ENCODE measurements around the gene PLEKHG1. TPM values are rescaled to one million over a fixed set of nuclear protein-coding genes. Genes with fewer than 3 reads are reported as not detected.

PLEKHG1 gene
- total RNA-seq (2014; rRNA removed; shearing (Covaris generic)): 2.8 and 6.1 TPM in 2 replicates

DNA sequence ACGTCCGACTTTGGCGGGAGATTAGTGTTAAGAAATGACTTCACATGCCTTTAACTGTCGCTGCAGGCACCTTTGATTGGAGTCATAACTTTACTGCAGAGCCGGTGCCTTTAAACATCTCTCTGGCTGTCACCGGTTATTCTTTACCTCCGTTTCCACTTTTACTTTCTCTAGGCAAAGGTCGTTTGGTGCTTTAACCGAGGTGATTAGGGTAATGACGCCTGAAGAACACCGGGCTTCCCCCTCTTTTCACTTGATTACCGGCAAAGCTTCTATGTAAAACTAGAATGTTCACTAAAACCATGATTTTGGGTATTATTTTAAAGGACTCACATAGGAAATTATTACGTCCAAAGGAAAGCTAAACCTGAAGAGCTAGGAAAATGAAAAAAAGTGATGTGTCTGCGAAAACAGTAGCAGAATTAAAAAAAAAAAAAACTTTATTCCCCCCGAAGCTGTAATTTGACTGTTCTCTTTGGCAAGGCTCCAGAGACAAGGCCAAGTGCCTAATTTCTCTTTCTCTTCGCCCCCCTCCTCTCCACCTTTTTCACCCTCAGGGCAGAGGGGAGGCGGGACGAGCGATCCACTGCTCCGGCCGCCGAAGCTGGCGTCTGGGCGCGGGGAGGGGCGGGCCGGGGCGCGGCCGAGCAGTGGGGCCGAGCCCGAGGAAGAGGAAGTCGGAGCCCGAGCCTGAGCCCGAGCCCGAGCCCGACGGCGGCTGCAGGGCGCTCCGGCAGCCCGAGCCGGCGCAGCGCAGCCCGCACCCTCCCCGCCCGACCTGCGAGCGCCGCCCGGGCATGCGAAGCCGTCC, at the start of gene PLEKHG1:
Gene PLEKHG1 (plus strand): TSS at position 687 of the 811 bp plus-strand sequence. CDS start 133,797 bp downstream, outside the sequence.
- DNase-seq (ENCODE audit: low read depth): peak; percentile 88

DNA sequence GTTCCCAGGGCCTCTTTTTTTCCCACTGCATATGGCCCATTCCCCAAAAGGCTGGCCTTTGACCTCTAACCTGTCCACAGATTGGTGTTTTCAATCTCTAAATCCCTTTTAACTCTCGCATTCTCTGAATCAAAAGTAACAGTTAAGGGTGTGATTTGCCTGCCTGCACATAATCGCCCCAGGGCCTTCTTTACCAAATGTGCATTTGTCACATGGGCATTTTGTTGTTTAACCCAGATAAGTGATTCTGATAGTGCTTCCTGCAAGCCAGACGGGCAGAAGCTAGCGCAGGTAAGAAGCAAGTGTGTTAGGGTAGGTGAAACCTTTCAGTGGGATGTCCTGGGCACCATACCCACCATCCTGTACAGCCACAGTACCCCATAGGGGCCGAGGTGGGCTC, 49.4 kb upstream of the PLEKHG1 start:
- no peak for DNase-seq (ENCODE audit: low read depth)

DNA sequence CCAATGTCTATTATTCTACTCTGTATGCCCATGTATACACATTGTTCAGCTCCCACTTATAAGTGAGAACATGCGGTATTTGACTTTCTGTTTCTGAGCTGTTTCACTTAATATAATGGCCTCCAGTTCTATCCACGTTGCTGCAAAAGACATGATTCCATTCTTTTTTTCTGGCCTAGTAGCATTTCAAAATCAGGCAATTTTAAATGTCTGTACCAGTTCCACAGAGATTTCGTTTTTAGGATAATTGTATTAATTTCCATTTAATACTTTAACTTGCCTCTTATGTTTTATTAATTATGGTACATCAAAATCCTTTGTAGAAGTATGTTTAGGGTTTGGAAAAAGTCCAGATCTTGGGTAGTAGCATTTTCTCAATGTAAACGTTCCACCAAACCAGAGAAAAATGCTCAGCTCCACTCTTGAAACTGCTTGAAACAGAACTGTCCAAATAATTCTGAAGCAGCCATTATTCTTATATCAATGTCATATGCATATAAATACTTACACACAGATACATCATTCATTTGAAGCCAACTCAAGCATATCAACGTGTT, 42.6 kb upstream of the PLEKHG1 start:
- no peak for DNase-seq (ENCODE audit: low read depth)

DNA sequence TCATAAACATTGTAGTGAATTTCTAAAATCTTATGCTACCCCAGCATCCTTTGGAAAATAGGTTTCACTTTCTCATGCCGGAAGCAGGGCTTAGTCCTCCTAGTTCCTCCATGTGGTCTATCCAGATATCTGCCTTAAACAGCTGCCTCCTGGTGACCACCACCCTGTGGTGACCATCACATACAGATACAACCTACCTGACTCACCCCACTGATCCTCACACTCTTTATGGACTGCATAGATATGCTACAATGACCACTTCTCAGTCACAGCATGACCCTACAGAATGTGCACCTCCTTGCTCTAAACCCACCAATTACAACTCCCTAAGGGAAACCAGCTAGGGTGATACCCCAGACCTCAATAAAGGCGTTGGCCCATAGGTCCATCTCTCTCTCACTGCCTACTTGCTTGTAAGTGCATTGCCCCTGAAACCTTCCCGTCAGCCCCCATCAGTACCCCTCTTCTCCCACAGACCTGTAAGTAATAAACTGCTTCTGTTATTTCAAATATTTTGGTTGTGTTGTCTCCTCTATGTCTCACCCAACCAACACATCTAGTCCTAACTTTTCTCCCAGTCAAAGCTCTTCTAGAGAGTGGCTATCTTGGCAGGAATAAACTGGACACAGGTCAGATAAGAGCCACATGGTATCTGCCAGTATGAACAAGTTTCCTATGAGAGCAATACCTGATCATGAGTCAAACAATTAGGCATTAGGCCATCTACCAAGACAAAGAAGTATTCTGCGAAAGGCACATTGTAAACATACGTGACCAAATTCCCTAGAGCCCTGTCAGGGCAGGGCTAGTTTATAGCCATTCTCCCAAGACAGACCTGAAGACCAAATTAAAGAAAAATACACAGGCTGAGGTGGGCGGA, 39.4 kb upstream of the PLEKHG1 start:
- no peak for DNase-seq (ENCODE audit: low read depth)

DNA sequence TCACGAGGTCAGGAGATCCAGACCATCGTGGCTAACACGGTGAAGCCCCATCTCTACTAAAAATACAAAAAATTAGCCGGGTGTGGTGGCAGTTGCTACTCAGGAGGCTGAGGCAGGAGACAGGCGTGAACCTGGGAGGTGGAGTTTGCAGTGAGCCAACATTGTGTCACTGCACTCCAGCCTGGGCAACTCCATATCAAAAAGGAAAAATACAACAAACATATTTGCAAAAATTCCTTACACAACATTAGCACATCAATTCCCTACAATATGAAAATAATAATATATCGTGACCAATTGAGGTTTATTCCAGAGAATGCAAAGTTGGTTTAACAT, 38.8 kb upstream of the PLEKHG1 start:
- no peak for DNase-seq (ENCODE audit: low read depth)

DNA sequence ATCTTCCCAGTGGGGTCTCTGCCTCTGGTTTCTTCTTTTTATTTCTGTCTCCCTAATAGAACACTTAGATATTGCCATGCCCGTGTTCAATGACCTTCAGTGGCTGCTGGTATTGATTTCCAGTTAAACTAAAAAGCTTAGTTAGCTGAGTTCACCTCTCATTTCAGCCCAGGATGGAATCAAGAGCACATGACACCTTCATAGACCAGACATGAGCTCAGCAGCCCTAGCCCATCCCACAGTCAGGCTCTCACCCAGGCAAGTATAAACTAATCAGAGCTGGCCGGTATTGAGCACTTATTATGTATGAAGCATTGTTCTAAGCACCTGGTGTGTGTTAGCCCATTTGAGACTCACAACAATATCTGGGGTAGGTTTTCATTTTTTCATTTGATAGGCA, 33.7 kb upstream of the PLEKHG1 start:
- no peak for DNase-seq (ENCODE audit: low read depth)

DNA sequence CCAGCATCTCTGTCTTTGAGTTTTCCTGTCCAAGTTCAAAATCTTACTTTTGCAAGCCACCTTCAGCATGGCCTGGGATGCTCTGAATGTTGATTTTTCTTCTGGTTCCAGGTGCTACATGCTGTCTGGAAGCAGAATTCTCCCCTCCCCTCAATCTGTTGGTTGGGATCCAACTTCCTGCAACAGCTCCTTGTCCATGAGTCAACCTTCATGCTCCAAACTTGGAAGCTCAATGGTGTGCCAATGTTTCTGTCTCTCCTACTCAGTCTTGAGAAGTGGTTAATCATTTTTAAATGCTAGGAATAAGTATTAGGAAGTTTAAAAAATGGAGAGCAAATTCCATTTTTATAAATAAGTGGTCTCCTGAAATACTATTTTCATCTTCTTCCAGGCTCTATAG, 33.2 kb upstream of the PLEKHG1 start:
- DNase-seq (ENCODE audit: low read depth): peak; percentile 28

DNA sequence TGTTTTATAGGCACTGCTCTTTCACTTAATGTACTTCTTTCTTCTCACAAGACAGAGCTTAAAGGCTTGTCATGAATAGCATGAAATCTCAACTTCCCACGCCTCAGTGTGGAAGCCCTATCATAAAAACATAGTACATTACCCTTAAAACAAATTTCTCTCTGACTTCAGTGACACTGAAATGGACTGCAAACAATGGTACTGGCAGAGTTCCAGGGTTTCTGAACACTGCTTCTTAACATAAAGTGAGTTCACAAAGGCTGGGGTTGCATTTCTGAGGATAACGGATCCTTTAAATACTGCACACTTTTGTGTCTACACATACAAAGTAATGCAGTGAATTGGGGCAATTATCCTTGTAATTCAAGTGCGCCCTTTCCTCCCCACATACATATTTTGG, 32.3 kb upstream of the PLEKHG1 start:
- DNase-seq (ENCODE audit: low read depth): no peak

DNA sequence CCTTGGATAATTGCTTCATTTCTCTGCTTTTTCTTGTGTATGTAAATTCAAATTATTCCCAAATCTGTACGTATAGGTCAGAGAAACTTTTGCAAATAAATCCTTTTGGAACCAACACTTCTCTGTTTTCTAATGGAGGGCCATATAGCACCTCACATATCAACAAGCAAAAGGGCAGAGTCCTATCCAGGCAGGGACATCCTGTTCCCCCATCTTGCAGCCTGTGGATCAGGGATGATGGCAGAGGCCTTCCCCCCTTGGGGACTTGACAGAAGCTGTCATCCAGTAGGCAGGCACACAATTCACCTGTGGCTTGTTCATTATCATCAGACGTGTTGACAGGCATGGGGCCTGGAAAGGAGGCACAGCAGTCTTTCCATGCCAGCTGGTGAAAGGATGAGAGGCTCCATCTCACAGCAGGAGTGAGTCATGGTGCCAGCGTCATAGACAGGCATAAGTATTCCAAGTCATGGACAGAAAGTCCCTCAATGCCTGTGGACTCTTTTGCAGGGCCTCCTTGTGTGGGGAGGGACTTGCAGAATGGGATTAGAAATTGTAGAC, 31.8 kb upstream of the PLEKHG1 start:
- peak; percentile 75 for DNase-seq (ENCODE audit: low read depth)

DNA sequence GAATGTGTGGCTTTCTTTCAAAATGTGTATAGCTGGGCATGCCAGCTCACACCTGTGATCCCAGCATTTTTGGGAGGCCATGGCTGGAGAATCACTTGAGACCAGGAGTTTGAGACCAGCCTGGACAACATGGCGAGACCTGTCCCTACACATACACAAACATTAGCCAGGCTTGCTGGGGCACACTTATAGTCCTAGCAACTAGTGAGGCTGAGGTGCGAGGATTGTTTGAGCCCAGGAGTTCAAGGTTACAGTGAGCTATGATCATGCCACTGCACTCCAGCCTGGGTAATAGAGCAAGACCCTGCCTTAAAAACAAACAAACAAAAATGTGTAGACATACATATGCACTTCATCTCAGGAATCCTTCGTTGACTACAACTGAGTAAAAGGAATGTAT, 31.1 kb upstream of the PLEKHG1 start:
- no peak for DNase-seq (ENCODE audit: low read depth)

DNA sequence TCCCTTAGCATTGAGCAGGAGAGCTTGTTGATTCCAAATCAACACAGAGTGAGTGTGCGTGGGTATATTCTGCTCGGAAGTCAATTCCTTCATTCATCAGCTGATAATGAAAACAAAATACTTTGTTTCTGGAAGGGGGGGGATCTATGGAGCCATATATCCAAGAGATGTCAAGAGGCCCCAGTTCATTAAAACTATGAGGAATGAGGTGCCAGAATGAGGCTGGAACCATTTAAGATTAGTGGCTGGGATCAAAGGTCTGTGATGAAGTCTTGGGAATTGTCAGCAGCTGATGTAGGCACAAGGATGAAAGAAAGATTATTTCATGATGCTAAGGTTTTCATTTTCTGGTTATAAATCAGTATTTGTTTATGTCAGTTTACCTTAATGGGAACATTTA, 30.5 kb upstream of the PLEKHG1 start:
- no peak for DNase-seq (ENCODE audit: low read depth)

DNA sequence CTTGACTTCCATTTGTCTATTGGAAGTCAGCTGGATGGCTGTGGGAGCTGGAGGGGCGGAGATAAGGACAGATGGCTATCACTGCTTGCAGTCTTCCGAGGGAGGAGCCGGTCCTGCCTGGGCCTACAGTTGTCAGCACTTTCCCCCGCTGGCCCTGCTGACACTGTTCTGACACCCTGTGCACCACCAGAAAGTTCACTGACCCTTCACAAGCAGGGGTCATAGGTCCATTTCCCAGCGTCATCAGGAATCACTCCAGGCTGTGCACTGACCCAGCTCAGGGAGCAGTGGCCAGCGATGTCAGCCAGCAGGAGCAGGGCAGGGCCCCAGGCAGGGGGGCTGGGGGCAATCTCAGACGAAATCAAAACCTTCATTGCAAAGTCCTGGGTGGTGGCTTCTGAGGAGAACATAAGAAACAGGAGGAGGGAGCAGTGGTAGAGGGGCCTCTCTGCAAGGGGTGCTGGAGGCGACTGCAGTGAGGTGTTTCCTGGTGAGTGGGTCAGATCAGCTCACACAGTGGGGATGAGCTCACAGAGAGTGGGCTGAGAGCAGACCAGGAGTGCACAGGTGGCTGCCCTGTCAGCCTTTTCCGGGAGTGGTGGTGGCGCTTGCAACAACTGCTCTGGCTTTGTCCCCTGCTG, 26.5 kb upstream of the PLEKHG1 start:
- DNase-seq (ENCODE audit: low read depth): no peak

DNA sequence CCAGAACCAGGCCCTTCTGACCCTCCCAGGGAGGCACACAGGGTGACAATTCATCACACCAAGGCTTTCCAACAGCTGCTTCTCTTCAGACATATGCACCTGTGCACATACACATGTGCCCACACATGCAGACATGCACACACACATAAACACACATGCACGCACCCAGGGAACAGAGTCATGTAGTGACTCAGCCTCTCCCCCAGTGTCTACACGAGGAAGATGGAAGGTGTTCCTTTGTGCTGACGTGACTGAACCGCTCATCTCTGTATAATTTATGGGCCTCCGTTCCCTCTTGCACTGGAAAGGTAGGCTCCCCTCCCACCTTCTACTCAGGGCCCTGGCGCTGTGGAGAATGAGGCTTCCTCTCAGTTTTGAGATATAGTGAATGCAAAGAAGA, 23.8 kb upstream of the PLEKHG1 start:
- DNase-seq (ENCODE audit: low read depth): no peak

DNA sequence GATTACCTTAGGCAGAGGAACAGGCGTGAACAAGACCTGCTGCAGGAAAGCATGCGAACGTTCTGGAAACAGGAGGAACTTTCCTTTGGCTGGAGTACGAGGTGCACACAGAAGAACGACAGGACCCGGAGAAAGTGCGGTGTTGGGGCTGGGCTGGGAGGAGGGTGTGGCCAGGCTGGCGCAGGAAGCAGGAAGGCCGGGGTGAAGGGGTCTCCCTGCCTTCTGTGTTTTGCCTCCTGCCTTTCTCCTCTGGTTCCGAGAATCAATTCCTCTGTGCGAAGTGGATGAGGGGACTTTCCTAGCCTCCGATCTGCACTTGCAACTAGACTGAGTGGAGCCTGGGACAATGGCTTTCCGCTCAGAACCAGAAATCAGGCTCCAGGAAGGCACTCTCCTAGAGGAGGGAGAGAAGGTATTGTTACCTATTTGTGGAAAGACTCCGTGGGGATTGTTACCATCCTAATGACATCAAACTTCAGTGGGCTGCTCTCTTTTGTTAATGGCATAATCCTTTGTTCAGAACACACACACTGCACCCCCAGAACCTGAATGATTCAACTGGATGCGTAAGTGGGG, 22.9 kb upstream of the PLEKHG1 start:
- DNase-seq (ENCODE audit: low read depth): no peak

DNA sequence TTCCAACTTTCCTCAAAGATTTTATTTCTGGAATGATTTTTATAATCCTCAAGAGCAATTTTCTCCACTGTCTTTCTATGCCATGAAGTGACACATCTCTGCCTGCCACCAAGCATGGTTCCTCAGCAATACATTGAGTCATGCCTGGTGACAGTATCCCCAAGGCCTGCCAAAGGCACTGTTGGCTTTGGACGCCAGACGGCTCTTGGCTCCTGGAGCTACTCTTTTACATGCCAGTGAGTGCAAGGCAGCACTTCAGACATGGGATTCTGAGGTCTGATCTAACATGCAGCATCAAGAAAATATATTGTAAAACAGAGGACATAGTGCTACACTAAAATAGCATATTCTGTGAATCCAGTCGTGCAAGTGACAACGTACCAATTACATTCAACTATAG, 20.1 kb upstream of the PLEKHG1 start:
- DNase-seq (ENCODE audit: low read depth): no peak

DNA sequence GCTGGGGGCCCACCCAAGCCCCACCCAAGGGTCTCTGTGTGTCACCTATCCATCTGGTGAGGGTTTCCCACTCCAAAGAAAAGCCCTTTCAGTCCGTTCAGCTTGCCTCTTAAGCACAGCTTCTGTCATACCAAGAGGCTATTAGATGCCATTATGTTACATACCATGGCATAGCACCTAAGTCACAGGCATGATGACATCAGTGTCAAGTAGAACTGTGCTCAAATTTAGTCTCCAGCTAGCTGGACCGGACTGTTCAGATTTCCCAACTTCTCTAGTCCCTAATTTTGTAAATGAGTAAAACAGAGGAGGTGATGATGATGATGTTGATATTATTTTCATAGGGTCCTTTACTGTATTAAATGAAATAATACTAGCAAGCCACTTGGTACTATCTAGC, 19.2 kb upstream of the PLEKHG1 start:
- no peak for DNase-seq (ENCODE audit: low read depth)

DNA sequence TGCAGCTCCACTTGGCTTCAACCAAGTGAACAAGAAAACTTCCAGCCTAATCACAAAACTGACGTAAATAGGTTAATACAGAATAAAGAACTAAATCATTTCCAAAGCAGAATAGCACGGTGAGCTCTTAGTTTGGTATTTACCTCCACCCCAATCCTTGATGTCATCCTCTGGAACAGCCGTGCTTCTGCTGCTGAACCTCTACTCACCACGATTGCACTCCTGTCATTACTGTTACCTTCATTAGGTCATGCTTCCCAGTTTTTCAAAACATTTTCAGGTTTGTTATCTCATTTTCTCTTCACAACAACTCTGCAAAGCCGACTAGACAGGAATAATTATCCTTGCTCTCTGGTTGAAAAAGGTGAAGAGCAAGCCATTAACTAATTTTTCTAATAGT, 15.6 kb upstream of the PLEKHG1 start:
- DNase-seq (ENCODE audit: low read depth): no peak

DNA sequence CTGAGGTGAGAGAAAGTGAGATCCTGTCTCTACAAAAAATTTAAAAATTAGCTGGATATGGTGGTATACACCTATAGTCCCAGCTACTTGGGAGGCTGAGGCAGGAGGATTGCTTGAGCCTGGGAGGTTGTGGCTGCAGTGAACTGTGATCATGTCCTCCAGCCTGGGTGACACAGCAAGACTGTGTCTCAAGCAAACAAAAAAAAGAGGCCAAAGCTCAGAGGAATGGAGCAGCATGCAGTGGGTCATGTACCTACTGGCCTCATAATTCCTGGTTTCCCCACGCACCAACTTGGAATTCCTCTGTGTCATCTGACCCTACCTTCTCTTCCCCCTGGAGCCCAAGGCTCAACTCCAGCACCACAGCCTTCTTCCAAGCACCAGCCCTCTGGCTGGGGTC, 15.1 kb upstream of the PLEKHG1 start:
- DNase-seq (ENCODE audit: low read depth): no peak

DNA sequence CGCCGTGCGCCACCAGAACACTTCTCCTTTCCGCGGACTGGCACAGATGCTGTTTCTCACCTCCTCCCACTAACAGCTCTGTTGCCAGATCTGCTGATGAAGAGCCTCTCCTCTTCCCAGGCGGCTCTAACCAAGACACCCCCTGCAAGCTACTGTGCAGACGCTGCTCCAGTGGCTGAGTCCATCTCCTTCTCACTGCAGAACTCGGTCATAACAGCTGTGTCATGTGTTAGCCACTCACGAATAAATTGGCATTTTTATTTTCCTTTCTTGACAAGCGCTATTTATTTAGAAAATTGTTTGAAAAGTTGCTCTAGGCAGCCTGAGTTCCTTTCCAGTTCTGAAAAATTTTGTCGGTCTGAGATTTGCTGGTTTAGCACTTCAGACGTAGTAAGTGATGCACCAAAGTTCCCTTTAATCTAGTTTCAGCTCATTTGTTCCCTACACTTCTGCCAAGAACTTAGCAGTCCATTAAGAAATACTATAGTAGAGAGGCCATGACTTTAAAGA, 12.8 kb upstream of the PLEKHG1 start:
- DNase-seq (ENCODE audit: low read depth): no peak

DNA sequence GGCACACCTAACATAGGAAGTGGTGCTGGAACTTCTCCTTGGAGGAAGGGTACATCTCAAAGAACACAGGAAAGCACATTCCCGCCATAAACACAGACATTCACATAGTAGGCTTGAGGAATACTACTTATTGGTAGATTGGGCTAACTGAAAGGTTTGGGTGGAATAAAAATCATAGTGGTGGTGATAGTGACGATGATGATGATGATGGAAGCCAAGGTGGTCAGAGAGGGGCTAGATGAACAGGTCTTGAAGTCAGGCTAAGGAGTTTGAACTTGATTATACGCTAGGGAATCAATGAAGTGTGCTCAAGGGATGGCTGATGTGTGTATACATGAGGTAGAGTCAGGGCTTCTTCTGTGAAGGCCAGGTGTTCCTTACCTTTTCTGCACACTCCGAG, 12.0 kb upstream of the PLEKHG1 start:
- no peak for DNase-seq (ENCODE audit: low read depth)

DNA sequence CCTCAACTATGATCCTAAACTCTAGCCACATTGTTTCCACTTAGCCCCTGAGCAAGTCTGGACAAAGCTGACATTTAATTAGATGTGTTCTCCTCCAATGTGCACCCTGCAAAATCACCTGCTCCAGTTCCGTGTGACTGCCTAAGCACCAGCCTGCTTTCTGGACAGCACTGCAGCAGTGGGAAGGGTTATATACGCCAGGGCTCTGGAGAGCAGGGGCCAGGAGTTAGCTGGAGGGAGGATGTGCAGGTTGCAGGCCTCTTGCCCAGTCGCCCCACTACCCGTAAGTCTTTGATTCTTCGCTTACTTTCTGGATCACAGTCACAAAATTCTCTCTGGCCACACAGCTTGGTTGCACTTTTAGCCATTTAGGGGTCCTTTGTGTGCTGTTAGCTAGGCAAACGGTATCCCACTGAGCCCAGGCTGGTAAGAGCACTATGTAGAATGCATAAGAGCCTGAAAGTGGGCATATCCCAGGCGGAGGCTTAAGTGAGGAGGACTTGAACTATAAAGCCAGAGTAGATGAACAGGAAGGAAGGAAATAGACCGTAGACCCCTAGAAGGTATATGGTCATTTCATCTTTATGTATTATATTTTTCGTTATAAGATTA, 10.7 kb upstream of the PLEKHG1 start:
- no peak for DNase-seq (ENCODE audit: low read depth)

Measured in Daoy (cell line).